GM08714 (cell line): ENCODE data around the gene AMZ2.
A peak's percentile ranks its signal among the peaks of the same experiment; 100 is the strongest.
"Not testable (repeated sequence)": the region's sequence is repeated elsewhere in the genome, so short reads cannot be mapped to it uniquely, and the experiment has no call there.

ENCODE experiments used
- H3K4me3 ChIP-seq: fragments of 200-500 bp; sonication (Bioruptor generic); 2 replicates; pipeline ENCODE4 v1.5.1; 2014; ENCODE audit warnings: mild to moderate bottlenecking, low read length, inconsistent platforms
- ZNF274 ChIP-seq: IDR thresholded peaks from 2 replicates; pipeline ENCODE4 v1.6.1; 2012; ENCODE audit warnings: mild to moderate bottlenecking, low read depth, low read length

AMZ2 gene

GRCh38 chr17:68210570-68211315 is 37.1 kb upstream of the AMZ2 start:
- TF ChIP-seq ZNF274: no peak
- no peak overlapping the region for H3K4me3 ChIP-seq

GRCh38 chr17:68213428-68214411 is 34.1 kb upstream of the AMZ2 start:
- H3K4me3 ChIP-seq: not testable (repeated sequence)

- H3K4me3 ChIP-seq: not testable (repeated sequence)
Measured at GRCh38 chr17:68215453-68215852, 32.4 kb upstream of the AMZ2 start.

GRCh38 chr17:68219429-68219828 is 28.4 kb upstream of the AMZ2 start:
- H3K4me3 ChIP-seq: not testable (repeated sequence)

GRCh38 chr17:68220186-68220585 is 27.7 kb upstream of the AMZ2 start:
- not testable (repeated sequence) for H3K4me3 ChIP-seq

- not testable (repeated sequence) for H3K4me3 ChIP-seq
Measured at GRCh38 chr17:68220786-68221185, 27.1 kb upstream of the AMZ2 start.

- no peak overlapping the region for H3K4me3 ChIP-seq
- TF ChIP-seq ZNF274: no peak
Measured at GRCh38 chr17:68221786-68222185, 26.1 kb upstream of the AMZ2 start.

GRCh38 chr17:68222606-68223005 is 25.2 kb upstream of the AMZ2 start:
- no peak for TF ChIP-seq ZNF274

GRCh38 chr17:68225055-68225454 is 22.8 kb upstream of the AMZ2 start:
- not testable (repeated sequence) for H3K4me3 ChIP-seq

More at GRCh38 chr17:68222606-68223005, 25.2 kb upstream of the AMZ2 start:
- H3K4me3 ChIP-seq: no peak overlapping the region

- not testable (repeated sequence) for H3K4me3 ChIP-seq
Measured at GRCh38 chr17:68228039-68228680, 19.7 kb upstream of the AMZ2 start.

- TF ChIP-seq ZNF274: no peak
- H3K4me3 ChIP-seq: no peak overlapping the region
Measured at GRCh38 chr17:68228817-68229570, 18.8 kb upstream of the AMZ2 start.

- H3K4me3 ChIP-seq: no peak overlapping the region
- TF ChIP-seq ZNF274: no peak
Measured at GRCh38 chr17:68229619-68230018, 18.2 kb upstream of the AMZ2 start.

GRCh38 chr17:68231131-68231530 is 16.7 kb upstream of the AMZ2 start:
- not testable (repeated sequence) for H3K4me3 ChIP-seq

- TF ChIP-seq ZNF274: no peak
- H3K4me3 ChIP-seq: no peak overlapping the region
Measured at GRCh38 chr17:68231541-68231940, 16.3 kb upstream of the AMZ2 start.

- not testable (repeated sequence) for H3K4me3 ChIP-seq
Measured at GRCh38 chr17:68232741-68233140, 15.1 kb upstream of the AMZ2 start.

GRCh38 chr17:68234726-68235335 is 13.0 kb upstream of the AMZ2 start:
- not testable (repeated sequence) for H3K4me3 ChIP-seq

GRCh38 chr17:68235336-68235791 is 12.5 kb upstream of the AMZ2 start:
- not testable (repeated sequence) for H3K4me3 ChIP-seq

- H3K4me3 ChIP-seq: peak overlapping the region; percentile 57; the same call in 1 of the 2 replicates
Measured at GRCh38 chr17:68237369-68238163, 10.3 kb upstream of the AMZ2 start.
